ENCODE data around the gene OR2F2.

- TF ChIP-seq REST (IDR thresholded peaks at IDR 0.05; ENCODE audit: low read depth, low read length) (no peak), CTCF (IDR thresholded peaks at IDR 0.05) (no peak), POLR2AphosphoS5 (IDR thresholded peaks at IDR 0.05; ENCODE audit: low read depth, low read length) (no peak), MEF2A (IDR thresholded peaks at IDR 0.05; ENCODE audit: borderline replicate concordance, low read depth) (no peak), MXI1 (IDR thresholded peaks at IDR 0.05; ENCODE audit: low read depth, low read length) (no peak), EP300 (IDR thresholded peaks at IDR 0.05; ENCODE audit: borderline replicate concordance in 1 of 2, low read depth in 1 of 2, low read length in 1 of 2) (no peak), RFX5 (IDR thresholded peaks at IDR 0.05; ENCODE audit: low read length) (no peak), MAX (IDR thresholded peaks at IDR 0.05; ENCODE audit: low read depth) (no peak), FOXJ3 (CRISPR knock-in tag; IDR thresholded peaks at IDR 0.05) (no peak), SMC3 (IDR thresholded peaks at IDR 0.05; ENCODE audit: low read depth, low read length) (no peak), USF1 (IDR thresholded peaks at IDR 0.05; ENCODE audit: borderline replicate concordance, low read depth) (no peak)
These were observed 43.6 kb downstream of the OR2F2 start for GRCh38 chr7:143978585-143978984.
